Measurements from ENCODE around the gene LYSMD2. TPM values are rescaled to one million over a fixed set of nuclear protein-coding genes. Genes with fewer than 3 reads are reported as not detected.

LYSMD2 gene
- total RNA-seq, 2 experiments from 2014 or later: 18.5 to 19.0 TPM

- H3K27me3 Mint-ChIP-seq: peaks cover 7% of the 10 kb centered on the region
- ChIA-PET POLR2A (interaction anchor here (2.4 kb wide), 1 partner anchor 14 kb away, joined by 19 read pairs; the partner anchor contains the start of gene LYSMD2), CTCF (interaction anchor here (0.8 to 2.5 kb wide), 2 partner anchors 13 to 26 kb away, joined by 3 to 9 read pairs; partner anchors contain the start of gene LYSMD2)
- ATAC-seq (peak; percentile 89), DNase-seq (peak; percentile 55)
- no peak for TF ChIP-seq CTCF (IDR thresholded peaks at IDR 0.05)
- H3K4me3 Mint-ChIP-seq: peak within 1 kb of the TSS; percentile 79
- H3K36me3 Mint-ChIP-seq (ENCODE audit: low read depth): no peaks in the 10 kb centered on the region
- H3K27ac Mint-ChIP-seq: no peak within 1 kb of the TSS
- H3K4me1 Mint-ChIP-seq (ENCODE audit: low read depth): peaks cover 23% of the 10 kb centered on the region
- intact Hi-C loops (cut with micrococcal nuclease): no loop called here
- no peaks in the 10 kb centered on the region for H3K9me3 Mint-ChIP-seq
Measured at GRCh38 chr15:51750792-51751696, 13.6 kb upstream of the LYSMD2 start, which contains the start of gene TMOD2. TMOD2 (plus strand) TSS chr15:51751597; CDS start chr15:51766442, 14,845 bp downstream.

- peak overlapping the region; percentile 79 for H3K4me3 Mint-ChIP-seq
- H3K4me1 Mint-ChIP-seq (ENCODE audit: low read depth): peaks cover 21% of the 10 kb centered on the region
- ATAC-seq (no peak), DNase-seq (no peak)
- intact Hi-C loops (cut with micrococcal nuclease): no loop called here
- no peaks in the 10 kb centered on the region for H3K36me3 Mint-ChIP-seq (ENCODE audit: low read depth)
- H3K9me3 Mint-ChIP-seq: no peaks in the 10 kb centered on the region
- TF ChIP-seq CTCF (IDR thresholded peaks at IDR 0.05): no peak
- POLR2A ChIA-PET: interaction anchor here (2.4 kb wide), 1 partner anchor 13 kb away, joined by 19 read pairs; the partner anchor contains the start of gene LYSMD2
- CTCF ChIA-PET: interaction anchor here (2.5 kb wide), 1 partner anchor 27 kb away, joined by 9 read pairs; no protein-coding TSS in a partner anchor
- no peak overlapping the region for H3K27ac Mint-ChIP-seq
- peaks cover 8% of the 10 kb centered on the region for H3K27me3 Mint-ChIP-seq
Measured at GRCh38 chr15:51750186-51750585, 12.7 kb upstream of the LYSMD2 start.

- Mint-ChIP-seq H3K4me3 (no peak overlapping the region), H3K27me3 (peaks cover 8% of the 10 kb centered on the region), H3K36me3 (ENCODE audit: low read depth) (no peaks in the 10 kb centered on the region), H3K9me3 (no peaks in the 10 kb centered on the region), H3K27ac (no peak overlapping the region), H3K4me1 (ENCODE audit: low read depth) (peaks cover 21% of the 10 kb centered on the region)
- ATAC-seq: no peak
- no peak for DNase-seq
- POLR2A ChIA-PET: interaction anchor here (1.4 kb wide), 1 partner anchor 13 kb away, joined by 3 read pairs; no protein-coding TSS in a partner anchor
- intact Hi-C loops (cut with micrococcal nuclease): no loop called here
- TF ChIP-seq CTCF (IDR thresholded peaks at IDR 0.05): no peak
- CTCF ChIA-PET: interaction anchor here (1.3 to 2.3 kb wide), 3 partner anchors 8 to 27 kb away, joined by 5 to 10 read pairs (median 5); partner anchors contain the start of gene LYSMD2
Measured at GRCh38 chr15:51749307-51749706, 11.9 kb upstream of the LYSMD2 start.

GRCh38 chr15:51739061-51739712, 1.7 kb upstream of the LYSMD2 start:
- Mint-ChIP-seq H3K27me3 (no peaks in the 10 kb centered on the region), H3K36me3 (ENCODE audit: low read depth) (peaks cover 2% of the 10 kb centered on the region), H3K27ac (no peak overlapping the region), H3K4me1 (ENCODE audit: low read depth) (peaks cover 31% of the 10 kb centered on the region), H3K4me3 (no peak overlapping the region), H3K9me3 (no peaks in the 10 kb centered on the region)
- TF ChIP-seq CTCF (IDR thresholded peaks at IDR 0.05): no peak
- ATAC-seq (no peak), DNase-seq (no peak)
- ChIA-PET POLR2A (interaction anchor here (1.6 kb wide), 1 partner anchor 13 kb away, joined by 6 read pairs; no protein-coding TSS in a partner anchor), CTCF (interaction anchor here (1.1 to 9.0 kb wide), 3 partner anchors 28 to 89 kb away, joined by 3 to 92 read pairs (median 4); no protein-coding TSS in a partner anchor)
- intact Hi-C loops (cut with micrococcal nuclease): loop anchor here (5.0 kb wide), 1 partner anchor 87 kb away; no protein-coding TSS in a partner anchor
